Measurements from ENCODE around the gene ABCA10.

DNA sequence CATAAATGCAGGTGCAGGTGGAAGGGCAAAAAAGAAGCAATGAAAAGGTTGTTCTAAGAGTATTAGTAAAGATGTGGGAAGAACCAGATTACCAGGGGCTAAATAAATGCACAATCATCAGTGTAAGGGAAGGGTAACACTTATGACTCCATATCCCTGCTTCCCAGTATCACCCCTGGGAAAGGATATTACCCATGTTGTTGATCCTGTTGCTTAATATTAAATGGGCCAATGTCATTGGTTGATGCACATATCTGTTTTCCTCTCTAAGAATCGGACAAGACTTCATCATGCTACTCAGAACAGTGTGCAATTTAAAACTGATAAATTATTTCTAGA is 52.2 kb downstream of the ABCA10 start:
- TF ChIP-seq POLR2A (IDR thresholded peaks at IDR 0.05; ENCODE audit: low read depth, low read length) (no peak), POLR2AphosphoS5 (IDR thresholded peaks at IDR 0.05; ENCODE audit: low read depth, low read length) (no peak), TAF1 (IDR thresholded peaks at IDR 0.05; ENCODE audit: low read depth, low read length) (no peak), PAX5 (IDR thresholded peaks at IDR 0.05; ENCODE audit: insufficient read depth, low read length, severe bottlenecking) (no peak)

Data from GM12891 (cell line).